ENCODE data around the gene ASXL3.

Gene ASXL3

GRCh38 chr18:33581856-33582255 lies 3.8 kb downstream of the ASXL3 start:
- WGBS (ENCODE audit: insufficient coverage, insufficient read length): no CpG with 5 or more reads among the region's 2 CpGs
- Histone ChIP-seq H3K27me3 (ENCODE audit: control insufficient read depth, insufficient read depth, low read length) (peaks cover 9% of the 10 kb centered on the region; the same call in 1 of the 2 replicates), H3K9me3 (ENCODE audit: control insufficient read depth, insufficient read depth, low read length) (no peaks in the 10 kb centered on the region), H3K36me3 (ENCODE audit: control insufficient read depth, insufficient read depth, low read length) (no peaks in the 10 kb centered on the region), H3K4me3 (ENCODE audit: low read length) (no peak overlapping the region), H3K27ac (ENCODE audit: low read length) (no peak overlapping the region), H3K4me1 (ENCODE audit: control insufficient read depth, insufficient read depth, low read length) (peaks cover 7% of the 10 kb centered on the region)
- no peak for DNase-seq (ENCODE audit: low read depth, low spot score)

GRCh38 chr18:33583901-33584300 lies 5.9 kb downstream of the ASXL3 start:
- H3K9me3 ChIP-seq (ENCODE audit: control insufficient read depth, insufficient read depth, low read length): no peaks in the 10 kb centered on the region
- DNase-seq (ENCODE audit: low read depth, low spot score): no peak
- peaks cover 6% of the 10 kb centered on the region; the same call in 1 of the 2 replicates for H3K27me3 ChIP-seq (ENCODE audit: control insufficient read depth, insufficient read depth, low read length)
- no CpG with 5 or more reads among the region's 1 CpG for WGBS (ENCODE audit: insufficient coverage, insufficient read length)
- no peak overlapping the region for H3K4me3 ChIP-seq (ENCODE audit: low read length)
- H3K36me3 ChIP-seq (ENCODE audit: control insufficient read depth, insufficient read depth, low read length): no peaks in the 10 kb centered on the region
- peaks cover 7% of the 10 kb centered on the region for H3K4me1 ChIP-seq (ENCODE audit: control insufficient read depth, insufficient read depth, low read length)
- no peak overlapping the region for H3K27ac ChIP-seq (ENCODE audit: low read length)

- WGBS (ENCODE audit: insufficient coverage, insufficient read length): no CpG with 5 or more reads among the region's 3 CpGs
- Histone ChIP-seq H3K27me3 (ENCODE audit: control insufficient read depth, insufficient read depth, low read length) (no peaks in the 10 kb centered on the region), H3K9me3 (ENCODE audit: control insufficient read depth, insufficient read depth, low read length) (no peaks in the 10 kb centered on the region), H3K36me3 (ENCODE audit: control insufficient read depth, insufficient read depth, low read length) (no peaks in the 10 kb centered on the region), H3K4me3 (ENCODE audit: low read length) (no peak overlapping the region), H3K4me1 (ENCODE audit: control insufficient read depth, insufficient read depth, low read length) (peaks cover 5% of the 10 kb centered on the region; the same call in 1 of the 2 replicates), H3K27ac (ENCODE audit: low read length) (no peak overlapping the region)
- no peak for DNase-seq (ENCODE audit: low read depth, low spot score)
Measured at GRCh38 chr18:33584548-33585430, 6.8 kb downstream of the ASXL3 start.

GRCh38 chr18:33585431-33585775 lies 7.4 kb downstream of the ASXL3 start:
- Histone ChIP-seq H3K27me3 (ENCODE audit: control insufficient read depth, insufficient read depth, low read length) (no peaks in the 10 kb centered on the region), H3K9me3 (ENCODE audit: control insufficient read depth, insufficient read depth, low read length) (no peaks in the 10 kb centered on the region), H3K36me3 (ENCODE audit: control insufficient read depth, insufficient read depth, low read length) (no peaks in the 10 kb centered on the region), H3K4me3 (ENCODE audit: low read length) (no peak overlapping the region), H3K4me1 (ENCODE audit: control insufficient read depth, insufficient read depth, low read length) (peaks cover 5% of the 10 kb centered on the region; the same call in 1 of the 2 replicates), H3K27ac (ENCODE audit: low read length) (no peak overlapping the region)
- no peak for DNase-seq (ENCODE audit: low read depth, low spot score)
- no CpG with 5 or more reads among the region's 3 CpGs for WGBS (ENCODE audit: insufficient coverage, insufficient read length)

DNA sequence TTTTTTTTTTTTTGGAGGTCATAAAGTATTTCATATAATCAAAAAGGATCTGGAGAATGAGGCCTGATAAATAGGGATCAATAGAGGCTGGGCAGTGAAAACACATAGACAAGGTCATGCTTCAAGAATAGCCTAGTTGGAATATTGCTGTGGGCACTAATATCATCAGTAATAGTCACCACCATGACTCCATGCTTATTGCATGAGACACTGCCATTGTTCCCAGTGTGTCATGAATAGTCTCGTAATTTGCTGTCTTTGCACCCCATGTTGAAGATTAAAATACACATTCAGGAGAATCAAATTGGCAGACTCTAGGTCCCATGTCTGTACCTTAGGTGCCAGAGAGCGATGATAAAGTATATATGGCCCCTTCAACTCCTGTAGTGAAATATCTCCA lies 10.3 kb downstream of the ASXL3 start:
- no peak for DNase-seq (ENCODE audit: low read depth, low spot score)
- no peak overlapping the region for H3K4me3 ChIP-seq (ENCODE audit: low read length)
- no peaks in the 10 kb centered on the region for H3K36me3 ChIP-seq (ENCODE audit: control insufficient read depth, insufficient read depth, low read length)
- no CpG with 5 or more reads among the region's 2 CpGs for WGBS (ENCODE audit: insufficient coverage, insufficient read length)
- no peak overlapping the region for H3K27ac ChIP-seq (ENCODE audit: low read length)
- no peaks in the 10 kb centered on the region for H3K27me3 ChIP-seq (ENCODE audit: control insufficient read depth, insufficient read depth, low read length)
- H3K9me3 ChIP-seq (ENCODE audit: control insufficient read depth, insufficient read depth, low read length): no peaks in the 10 kb centered on the region
- H3K4me1 ChIP-seq (ENCODE audit: control insufficient read depth, insufficient read depth, low read length): peaks cover 3% of the 10 kb centered on the region; the same call in 1 of the 2 replicates

DNA sequence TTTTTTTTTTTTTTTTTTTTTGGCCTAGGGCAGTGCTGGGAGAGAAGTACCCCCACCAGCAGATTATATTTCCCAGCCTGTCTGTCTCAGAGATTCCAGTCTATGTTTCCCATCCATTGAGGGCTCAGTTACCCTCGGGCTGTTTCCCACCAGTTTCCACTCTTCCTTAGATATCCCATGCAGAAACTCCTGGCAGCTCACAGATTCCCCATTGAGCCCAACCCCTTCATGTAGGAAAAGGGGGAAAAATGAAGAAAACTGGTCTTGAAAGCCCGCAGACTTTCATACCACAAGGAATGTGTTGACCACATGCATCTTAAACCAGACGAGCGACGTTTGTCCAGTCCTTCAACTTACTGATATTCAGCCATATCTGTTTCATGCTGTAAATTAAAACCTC lies 15.2 kb downstream of the ASXL3 start:
- Histone ChIP-seq H3K27me3 (ENCODE audit: control insufficient read depth, insufficient read depth, low read length) (no peaks in the 10 kb centered on the region), H3K4me1 (ENCODE audit: control insufficient read depth, insufficient read depth, low read length) (0 out of 2 replicates have a peak, but pooled peaks cover 2% of the 10 kb centered on the region), H3K9me3 (ENCODE audit: control insufficient read depth, insufficient read depth, low read length) (no peaks in the 10 kb centered on the region), H3K36me3 (ENCODE audit: control insufficient read depth, insufficient read depth, low read length) (no peaks in the 10 kb centered on the region), H3K4me3 (ENCODE audit: low read length) (no peak overlapping the region), H3K27ac (ENCODE audit: low read length) (no peak overlapping the region)
- no peak for DNase-seq (ENCODE audit: low read depth, low spot score)
- WGBS (ENCODE audit: insufficient coverage, insufficient read length): no CpG with 5 or more reads among the region's 5 CpGs

GRCh38 chr18:33594799-33595198 lies 16.8 kb downstream of the ASXL3 start:
- DNase-seq (ENCODE audit: low read depth, low spot score): no peak
- Histone ChIP-seq H3K27ac (ENCODE audit: low read length) (no peak overlapping the region), H3K27me3 (ENCODE audit: control insufficient read depth, insufficient read depth, low read length) (no peaks in the 10 kb centered on the region), H3K4me3 (ENCODE audit: low read length) (no peak overlapping the region), H3K4me1 (ENCODE audit: control insufficient read depth, insufficient read depth, low read length) (0 out of 2 replicates have a peak, but pooled peaks cover 2% of the 10 kb centered on the region), H3K9me3 (ENCODE audit: control insufficient read depth, insufficient read depth, low read length) (no peaks in the 10 kb centered on the region), H3K36me3 (ENCODE audit: control insufficient read depth, insufficient read depth, low read length) (no peaks in the 10 kb centered on the region)
- no CpG with 5 or more reads among the region's 1 CpG for WGBS (ENCODE audit: insufficient coverage, insufficient read length)

DNA sequence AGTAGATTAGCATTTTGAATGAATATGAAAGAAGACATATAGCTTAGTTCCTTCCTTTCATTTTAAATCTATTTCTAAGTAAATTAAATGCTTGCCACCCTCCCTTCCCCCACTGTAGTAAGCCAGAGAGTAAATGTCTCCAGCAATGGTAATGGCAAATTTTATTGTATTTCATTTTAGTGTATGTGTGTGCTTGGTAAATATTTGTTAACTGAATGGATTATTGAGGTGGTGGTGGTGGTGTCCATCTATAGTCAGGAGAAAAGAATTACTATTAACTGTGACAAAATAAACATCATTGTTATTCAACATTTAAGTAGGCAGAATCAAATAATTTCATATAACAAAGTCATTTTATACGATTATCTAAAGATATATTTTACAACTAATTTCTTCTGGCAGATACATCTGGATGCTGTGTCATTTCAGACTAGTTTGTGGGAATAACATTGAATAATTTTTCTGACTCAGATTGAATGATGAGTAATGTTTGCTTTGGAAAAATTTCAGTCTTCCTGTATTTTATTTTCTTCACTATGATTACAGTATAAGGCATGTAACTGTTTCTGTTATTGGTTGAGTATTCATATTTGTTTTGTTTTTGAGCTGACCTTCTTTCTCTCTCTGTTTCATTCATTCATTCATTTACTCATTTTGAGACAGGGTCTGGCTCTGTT lies 18.3 kb downstream of the ASXL3 start:
- H3K9me3 ChIP-seq (ENCODE audit: control insufficient read depth, insufficient read depth, low read length): no peaks in the 10 kb centered on the region
- H3K27ac ChIP-seq (ENCODE audit: low read length): no peak overlapping the region
- H3K4me3 ChIP-seq (ENCODE audit: low read length): no peak overlapping the region
- DNase-seq (ENCODE audit: low read depth, low spot score): no peak
- whole genome bisulfite sequencing (ENCODE audit: insufficient coverage, insufficient read length): no CpG with 5 or more reads among the region's 1 CpG
- no peaks in the 10 kb centered on the region for H3K27me3 ChIP-seq (ENCODE audit: control insufficient read depth, insufficient read depth, low read length)
- H3K36me3 ChIP-seq (ENCODE audit: control insufficient read depth, insufficient read depth, low read length): no peaks in the 10 kb centered on the region
- 0 out of 2 replicates have a peak, but pooled peaks cover 2% of the 10 kb centered on the region for H3K4me1 ChIP-seq (ENCODE audit: control insufficient read depth, insufficient read depth, low read length)

GRCh38 chr18:33600846-33601245 lies 22.8 kb downstream of the ASXL3 start:
- Histone ChIP-seq H3K36me3 (ENCODE audit: control insufficient read depth, insufficient read depth, low read length) (no peaks in the 10 kb centered on the region), H3K4me1 (ENCODE audit: control insufficient read depth, insufficient read depth, low read length) (no peaks in the 10 kb centered on the region), H3K9me3 (ENCODE audit: control insufficient read depth, insufficient read depth, low read length) (no peaks in the 10 kb centered on the region), H3K27me3 (ENCODE audit: control insufficient read depth, insufficient read depth, low read length) (no peaks in the 10 kb centered on the region), H3K27ac (ENCODE audit: low read length) (no peak overlapping the region), H3K4me3 (ENCODE audit: low read length) (no peak overlapping the region)
- WGBS (ENCODE audit: insufficient coverage, insufficient read length): no CpG with 5 or more reads among the region's 3 CpGs
- DNase-seq (ENCODE audit: low read depth, low spot score): no peak

GRCh38 chr18:33603454-33603853 lies 25.4 kb downstream of the ASXL3 start:
- Histone ChIP-seq H3K4me3 (ENCODE audit: low read length) (no peak overlapping the region), H3K4me1 (ENCODE audit: control insufficient read depth, insufficient read depth, low read length) (no peaks in the 10 kb centered on the region), H3K27ac (ENCODE audit: low read length) (no peak overlapping the region), H3K27me3 (ENCODE audit: control insufficient read depth, insufficient read depth, low read length) (no peaks in the 10 kb centered on the region), H3K36me3 (ENCODE audit: control insufficient read depth, insufficient read depth, low read length) (no peaks in the 10 kb centered on the region), H3K9me3 (ENCODE audit: control insufficient read depth, insufficient read depth, low read length) (no peaks in the 10 kb centered on the region)
- WGBS (ENCODE audit: insufficient coverage, insufficient read length): no CpG with 5 or more reads among the region's 2 CpGs
- DNase-seq (ENCODE audit: low read depth, low spot score): no peak
